HepG2 (cell line): Measurements from ENCODE around the gene ACOXL. TPM values are rescaled to one million over a fixed set of nuclear protein-coding genes. Genes with fewer than 3 reads are reported as not detected.

Experiments
- ARID2 ChIP-seq: sonication (generic); formaldehyde crosslinking; IDR thresholded peaks from 2 replicates; pipeline ENCODE4 v1.8.1; 2022; ENCODE audit warnings: mild to moderate bottlenecking, missing genetic modification reagents, borderline replicate concordance
- ATF1 ChIP-seq: IDR thresholded peaks from 2 replicates; pipeline ENCODE4 v1.6.1; 2016; ENCODE audit warnings: mild to moderate bottlenecking, control low read depth
- FIP1L1 ChIP-seq: fragments of 200-400 bp; formaldehyde crosslinking; IDR thresholded peaks from 2 replicates; pipeline ENCODE4 v1.6.1; 2018; ENCODE audit warnings: low read depth, mild to moderate bottlenecking, low read length, moderate library complexity, borderline replicate concordance; ENCODE audit not compliant: insufficient read depth
- FOXA1 ChIP-seq, 2 experiments: fragments of 450-650 bp in 1 of 2; sonication (generic) in 1 of 2; formaldehyde crosslinking in 1 of 2; IDR thresholded peaks; 2 replicates each; pipeline versions ENCODE4 v1.4.0 to v1.6.1; 2016 to 2020; ENCODE audit warnings: missing genetic modification reagents in 1 of 2
- JARID2 ChIP-seq: sonication (generic); formaldehyde crosslinking; IDR thresholded peaks from 2 replicates; pipeline ENCODE4 v1.8.1; 2023; ENCODE audit warnings: missing genetic modification reagents, inconsistent platforms; ENCODE audit not compliant: insufficient replicate concordance
- KAT7 ChIP-seq: IDR thresholded peaks from 2 replicates; pipeline ENCODE4 v1.6.1; 2018; ENCODE audit warnings: borderline replicate concordance, missing compliant biosample characterization
- NFKBIZ ChIP-seq: IDR thresholded peaks from 2 replicates; pipeline ENCODE4 v1.6.1; 2018; ENCODE audit warnings: missing genetic modification reagents, missing compliant biosample characterization
- PRMT3 ChIP-seq: sonication (generic); formaldehyde crosslinking; IDR thresholded peaks from 2 replicates; pipeline ENCODE4 v1.8.1; 2022; ENCODE audit warnings: low read depth, mild to moderate bottlenecking, moderate library complexity, missing genetic modification reagents, borderline replicate concordance
- THYN1 ChIP-seq: sonication (generic); formaldehyde crosslinking; IDR thresholded peaks from 2 replicates; pipeline ENCODE4 v1.8.1; 2023; ENCODE audit warnings: low read depth, mild to moderate bottlenecking, moderate library complexity, missing genetic modification reagents, borderline replicate concordance
- TOE1 ChIP-seq: sonication (generic); formaldehyde crosslinking; IDR thresholded peaks from 2 replicates; pipeline ENCODE4 v1.4.0; 2020; ENCODE audit warnings: mild to moderate bottlenecking, missing genetic modification reagents
- ZBTB26 ChIP-seq: IDR thresholded peaks from 2 replicates; pipeline ENCODE4 v1.6.1; 2016; ENCODE audit warnings: missing compliant biosample characterization, missing genetic modification reagents, borderline replicate concordance
- ZNF296 ChIP-seq: sonication (generic); formaldehyde crosslinking; conservative IDR thresholded peaks from 2 replicates; pipeline ENCODE4 v1.5.0; 2020; ENCODE audit warnings: mild to moderate bottlenecking, missing genetic modification reagents
- ZNF407 ChIP-seq: sonication (generic); formaldehyde crosslinking; IDR thresholded peaks from one replicate; pipeline ENCODE4 v1.5.1; 2020; ENCODE audit warnings: mild to moderate bottlenecking, missing genetic modification reagents; ENCODE audit errors: not compliant biosample characterization
- ZNF513 ChIP-seq: sonication (generic); formaldehyde crosslinking; conservative IDR thresholded peaks from 2 replicates; pipeline ENCODE4 v1.5.0; 2020; ENCODE audit warnings: missing genetic modification reagents
- ZNF670 ChIP-seq: sonication (generic); formaldehyde crosslinking; IDR thresholded peaks from 2 replicates; pipeline ENCODE4 v1.8.0; 2022; ENCODE audit warnings: mild to moderate bottlenecking, missing genetic modification reagents, borderline replicate concordance
- ZNF777 ChIP-seq: sonication (generic); formaldehyde crosslinking; IDR thresholded peaks from 2 replicates; pipeline ENCODE4 v1.4.0; 2020; ENCODE audit warnings: missing genetic modification reagents
- ZNF850 ChIP-seq: sonication (generic); formaldehyde crosslinking; conservative IDR thresholded peaks from 2 replicates; pipeline ENCODE4 v1.9.0; 2021; ENCODE audit warnings: mild to moderate bottlenecking, missing genetic modification reagents
- polyA plus RNA-seq, 8 experiments: library from polyadenylated mRNA; depleted of rRNA in 3 of 8; stranded (reverse) in 7 of 8; unstranded in 1 of 8; fragments of >200 nt; fragmentation: Illumina TruSeq in 4 of 8; extraction: Trizol in 4 of 8; gene quantifications; 2 replicates each; pipeline versions ENCODE4 v1.2.1 to v1.2.3, GENCODE V29; 2011 to 2016; ENCODE audit warnings: low read depth in 4 of 8, missing spikeins in 1 of 8, mixed read lengths in 1 of 8; ENCODE audit not compliant: insufficient read depth in 1 of 8
- total RNA-seq, 5 experiments: library from RNA; depleted of rRNA; stranded (reverse); fragments of >200 nt; fragmentation: Illumina TruSeq; extraction: Trizol; gene quantifications; 2 replicates each; pipeline ENCODE4 v1.2.3, GENCODE V29; 2016; ENCODE audit warnings: low read depth in 1 of 5

The ACOXL gene
- total and polyA plus RNA-seq, 2 of the 13 experiments (the other 11 are each of a cell fraction or from before 2014, with no cell fraction given), result not detected

- TF ChIP-seq JARID2 (CRISPR knock-in tag) (no peak), ZNF296 (CRISPR knock-in tag) (no peak), ZBTB26 (no peak; the same call in 1 of the 2 replicates), NFKBIZ (no peak), ATF1 (no peak), ZNF513 (CRISPR knock-in tag) (no peak), PRMT3 (CRISPR knock-in tag) (no peak; the same call in 1 of the 2 replicates), KAT7 (CRISPR knock-in tag) (peak; percentile 64; the same call in 1 of the 2 replicates), ZNF850 (CRISPR knock-in tag) (no peak), TOE1 (CRISPR knock-in tag) (no peak), ARID2 (CRISPR knock-in tag) (no peak), FOXA1 (IDR thresholded peaks at IDR 0.05) (no peak), FOXA1 (CRISPR knock-in tag; IDR thresholded peaks at IDR 0.05) (no peak), ZNF777 (CRISPR knock-in tag) (no peak), ZNF407 (no peak), ZNF670 (no peak), FIP1L1 (peak; percentile 30; the same call in 1 of the 2 replicates), THYN1 (CRISPR knock-in tag) (no peak)
Measured at GRCh38 chr2:111122631-111123421, 390.5 kb downstream of the ACOXL start (continued).
